HG03108 (cell line): ENCODE measurements around the gene MRPL9.

Experiments used
- ATAC-seq: cut with Tn5 transposase; IDR thresholded peaks from one replicate; pipeline ENCODE4 v1.9.1; 2021; ENCODE audit warnings: moderate library complexity; ENCODE audit not compliant: unreplicated experiment

Gene MRPL9

GRCh38 chr1:151762941-151763921 lies at the start of gene MRPL9:
Gene MRPL9, minus strand, starts transcription at chr1:151763496. Its CDS starts 17 bp downstream, at chr1:151763479.
- peak; percentile 96 for ATAC-seq

GRCh38 chr1:151811181-151811580 lies 47.9 kb upstream of the MRPL9 start:
- no peak for ATAC-seq

- ATAC-seq: no peak
Observed at GRCh38 chr1:151809985-151810556, 46.8 kb upstream of the MRPL9 start.

- no peak for ATAC-seq
Observed at GRCh38 chr1:151809290-151809984, 46.1 kb upstream of the MRPL9 start.

GRCh38 chr1:151807766-151808165 lies 44.5 kb upstream of the MRPL9 start:
- no peak for ATAC-seq

- no peak for ATAC-seq
Observed at GRCh38 chr1:151807131-151807530, 43.8 kb upstream of the MRPL9 start.

GRCh38 chr1:151806170-151806569 lies 42.9 kb upstream of the MRPL9 start:
- ATAC-seq: no peak

- ATAC-seq: no peak
Observed at GRCh38 chr1:151805066-151805820, 41.9 kb upstream of the MRPL9 start, which contains the start of gene LINGO4. Gene LINGO4, minus strand, starts transcription at chr1:151805419. Its CDS starts 2,715 bp downstream, at chr1:151802704.

- ATAC-seq: no peak
Observed at GRCh38 chr1:151803915-151804314, 40.6 kb upstream of the MRPL9 start.

GRCh38 chr1:151803164-151803563 lies 39.9 kb upstream of the MRPL9 start:
- ATAC-seq: no peak

- ATAC-seq: no peak
Observed at GRCh38 chr1:151802372-151802771, 39.1 kb upstream of the MRPL9 start.

GRCh38 chr1:151801846-151802245 lies 38.5 kb upstream of the MRPL9 start:
- no peak for ATAC-seq

- ATAC-seq: no peak
Observed at GRCh38 chr1:151801310-151801820, 38.1 kb upstream of the MRPL9 start.

GRCh38 chr1:151800830-151801229 lies 37.5 kb upstream of the MRPL9 start:
- no peak for ATAC-seq

- no peak for ATAC-seq
Observed at GRCh38 chr1:151799179-151800022, 36.1 kb upstream of the MRPL9 start.

- no peak for ATAC-seq
Observed at GRCh38 chr1:151798571-151798970, 35.3 kb upstream of the MRPL9 start.

- ATAC-seq: no peak
Observed at GRCh38 chr1:151790940-151791651, 27.8 kb upstream of the MRPL9 start.

GRCh38 chr1:151790071-151790939 lies 27.0 kb upstream of the MRPL9 start, which contains the start of gene TDRKH:
Gene TDRKH, minus strand, starts transcription at chr1:151790500. Its CDS starts 7,478 bp downstream, at chr1:151783022.
- peak; percentile 96 for ATAC-seq
